Kidney (tissue), 14 donors: ENCODE measurements around the gene TBC1D2. TPM values are rescaled to one million over a fixed set of nuclear protein-coding genes. Genes with fewer than 3 reads are reported as not detected.

Source experiments
- DNase-seq, 5 donors: peaks; one replicate each; pipeline ENCODE4 v3.0.0-alpha.2; 2013 to 2020
- FAIRE-seq: peaks from 2 replicates; lab custom pipeline; 2012; peaks lifted over from hg19 to GRCh38; lab: Jason Lieb, UNC
- H3K27ac ChIP-seq, 2 donors: one replicate each; pipeline ENCODE4 v1.7.0; 2013; ENCODE audit warnings: low read depth in 2 of 2, low read length in 2 of 2, inconsistent platforms in 1 of 2
- H3K27me3 ChIP-seq: one replicate; pipeline ENCODE4 v1.7.1; 2013; ENCODE audit warnings: low read length, inconsistent platforms; ENCODE audit not compliant: control insufficient read depth, insufficient read depth
- H3K36me3 ChIP-seq, 3 donors: one replicate each; pipeline versions ENCODE4 v1.7.0 to v1.7.1; 2013; ENCODE audit warnings: low read length in 3 of 3, control low read depth in 1 of 3, inconsistent platforms in 1 of 3; ENCODE audit not compliant: insufficient read depth in 3 of 3, control insufficient read depth in 2 of 3
- H3K4me1 ChIP-seq, 3 donors: one replicate each; pipeline versions ENCODE4 v1.7.0 to v1.7.1; 2013; ENCODE audit warnings: low read length in 3 of 3, inconsistent platforms in 1 of 3, low read depth in 1 of 3; ENCODE audit not compliant: control insufficient read depth in 2 of 3, insufficient read depth in 2 of 3
- H3K4me3 ChIP-seq, 3 donors: one replicate each; pipeline versions ENCODE4 v1.7.0 to v1.8.1; 2013; ENCODE audit warnings: low read length in 3 of 3, control low read depth in 1 of 3, inconsistent platforms in 1 of 3
- H3K9ac ChIP-seq, 3 donors: one replicate each; pipeline versions ENCODE4 v1.7.0 to v1.7.1; 2013; ENCODE audit warnings: low read length in 3 of 3, control low read depth in 1 of 3, inconsistent platforms in 1 of 3
- H3K9me3 ChIP-seq, 3 donors: one replicate each; pipeline versions ENCODE4 v1.7.0 to v1.7.1; 2013; ENCODE audit warnings: low read length in 3 of 3, control low read depth in 1 of 3, inconsistent platforms in 1 of 3; ENCODE audit not compliant: control insufficient read depth in 2 of 3, insufficient read depth in 1 of 3
- intact Hi-C: fragments of 100-400 bp; cut with DNase I; formaldehyde crosslinking; loops from one replicate; pipeline ENCODE4 v1.11.1; 2022
- polyA plus RNA-seq: library from polyadenylated mRNA; stranded (reverse); fragments of 350-450 nt; fragmentation: Illumina TruSeq; extraction: RNeasy Lipid Tissue Mini Kit (QIAGEN cat#74804); gene quantifications from one replicate; pipeline ENCODE4 v1.2.3, GENCODE V29; 2014; ENCODE audit warnings: low read depth, low replicate concordance; ENCODE audit not compliant: insufficient read depth
- total RNA-seq: library from RNA; stranded (reverse); fragmentation: NEBNext Ultra II Directional; extraction: Animal tissue kit (Norgen Biotek cat#: 25700); gene quantifications from one replicate; pipeline ENCODE4 v1.2.1, GENCODE V29; 2021
- TF ChIP-seq, protein P1 (sequence below): IDR thresholded peaks from 3 replicates; pipeline ENCODE4 v1.5.1; 2012; ENCODE audit warnings: mild to moderate bottlenecking, moderate library complexity, borderline replicate concordance; ENCODE audit not compliant: insufficient read depth; ENCODE audit errors: extremely low read depth
- donor health status: control.
- donor health status: control.
- donor health status: control.
- donor health status: control.
- donor health status: control.
- donor health status: DM: yes; HTN: yes; CAD: no.
- donor health status: Normal renal cell carcinoma (clear cell type).

Gene TBC1D2
- total and polyA plus RNA-seq, 2 donors from 2014 or later: 7.7 to 19.6 TPM

DNA sequence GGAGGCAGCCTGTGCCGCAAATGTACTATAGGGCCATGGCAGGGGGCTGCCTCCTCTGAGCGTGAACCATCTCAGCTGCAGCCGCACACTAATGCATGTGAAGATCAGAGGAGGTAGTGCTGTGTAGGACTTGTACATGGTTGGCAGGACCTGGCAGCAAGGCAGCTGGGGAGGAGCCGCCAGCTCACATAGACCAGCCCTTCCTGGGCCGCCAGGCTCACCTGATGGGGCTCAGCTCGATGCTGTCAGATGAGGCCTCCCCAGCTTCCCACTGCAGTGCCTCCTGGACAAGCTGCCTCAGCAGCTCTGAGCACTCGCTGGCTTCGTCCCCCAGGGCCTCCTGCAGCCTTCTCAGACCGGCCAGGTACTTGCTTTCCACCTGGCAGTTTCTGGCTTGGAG lies 45.0 kb downstream of the TBC1D2 start:
- no peaks in the 10 kb centered on the region for H3K27me3 ChIP-seq
- no peak for FAIRE-seq
- no peaks in the 10 kb centered on the region for H3K9me3 ChIP-seq
- intact Hi-C loops: no loop called here
- peaks cover 0 to 5% (median 0%) of the 10 kb centered on the region in 3 donors for H3K36me3 ChIP-seq
- DNase-seq: no peak
- H3K9ac ChIP-seq: no peak overlapping the region
- TF ChIP-seq, protein P1, sequence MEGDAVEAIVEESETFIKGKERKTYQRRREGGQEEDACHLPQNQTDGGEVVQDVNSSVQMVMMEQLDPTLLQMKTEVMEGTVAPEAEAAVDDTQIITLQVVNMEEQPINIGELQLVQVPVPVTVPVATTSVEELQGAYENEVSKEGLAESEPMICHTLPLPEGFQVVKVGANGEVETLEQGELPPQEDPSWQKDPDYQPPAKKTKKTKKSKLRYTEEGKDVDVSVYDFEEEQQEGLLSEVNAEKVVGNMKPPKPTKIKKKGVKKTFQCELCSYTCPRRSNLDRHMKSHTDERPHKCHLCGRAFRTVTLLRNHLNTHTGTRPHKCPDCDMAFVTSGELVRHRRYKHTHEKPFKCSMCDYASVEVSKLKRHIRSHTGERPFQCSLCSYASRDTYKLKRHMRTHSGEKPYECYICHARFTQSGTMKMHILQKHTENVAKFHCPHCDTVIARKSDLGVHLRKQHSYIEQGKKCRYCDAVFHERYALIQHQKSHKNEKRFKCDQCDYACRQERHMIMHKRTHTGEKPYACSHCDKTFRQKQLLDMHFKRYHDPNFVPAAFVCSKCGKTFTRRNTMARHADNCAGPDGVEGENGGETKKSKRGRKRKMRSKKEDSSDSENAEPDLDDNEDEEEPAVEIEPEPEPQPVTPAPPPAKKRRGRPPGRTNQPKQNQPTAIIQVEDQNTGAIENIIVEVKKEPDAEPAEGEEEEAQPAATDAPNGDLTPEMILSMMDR: no peak
- H3K4me3 ChIP-seq: no peak overlapping the region
- H3K4me1 ChIP-seq: no peaks in the 10 kb centered on the region
- no peak overlapping the region for H3K27ac ChIP-seq

DNA sequence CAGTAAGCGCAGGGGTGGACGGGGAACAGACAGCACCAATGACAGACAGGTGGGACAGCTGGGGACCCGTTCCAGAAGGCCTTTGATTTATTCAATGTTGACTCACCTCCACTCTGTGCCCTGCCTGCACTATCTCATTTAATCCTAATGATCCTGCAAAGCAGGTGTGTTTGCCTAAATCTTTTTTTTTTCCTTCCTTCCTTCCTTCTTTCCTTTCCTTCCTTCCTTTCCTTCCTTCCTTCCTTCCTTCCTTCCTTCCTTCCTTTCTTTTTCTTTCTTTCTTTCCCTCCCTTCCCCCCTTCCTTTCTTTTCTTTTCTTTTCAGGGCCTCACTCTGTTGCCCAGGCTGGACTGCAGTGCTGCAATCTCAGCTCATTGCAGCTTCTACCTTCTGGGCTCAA lies 45.9 kb downstream of the TBC1D2 start:
- Histone ChIP-seq H3K9ac (no peak overlapping the region), H3K27ac (no peak overlapping the region), H3K4me1 (no peaks in the 10 kb centered on the region), H3K27me3 (no peaks in the 10 kb centered on the region), H3K4me3 (no peak overlapping the region), H3K9me3 (no peaks in the 10 kb centered on the region), H3K36me3 (peaks cover 0 to 5% (median 0%) of the 10 kb centered on the region in 3 donors)
- intact Hi-C loops: loop anchor here (5.0 kb wide), 1 partner anchor 53 kb away; no protein-coding TSS in a partner anchor
- FAIRE-seq (no peak), DNase-seq (no peak)
- TF ChIP-seq, protein P1: no peak

DNA sequence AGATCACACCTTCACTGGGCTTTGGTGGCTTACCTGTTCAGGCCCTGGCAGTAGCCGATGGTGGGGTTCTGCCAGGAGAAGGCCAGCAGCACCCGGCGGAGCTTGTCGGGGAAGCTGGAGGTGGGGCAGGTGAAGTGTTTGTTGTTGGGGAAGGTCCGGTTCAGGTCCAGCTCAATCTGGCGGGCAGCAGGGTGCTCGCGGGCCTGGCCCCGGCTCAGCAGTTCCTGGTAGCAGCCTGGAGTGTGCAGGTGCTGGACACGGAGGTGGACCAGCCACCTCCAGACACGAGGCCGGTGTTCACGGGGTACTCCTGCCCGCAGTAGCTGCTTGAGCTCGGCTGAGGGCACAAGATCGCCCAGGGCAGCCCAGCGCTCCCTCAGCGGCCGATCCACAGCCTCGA lies 46.8 kb downstream of the TBC1D2 start:
- H3K27ac ChIP-seq: no peak overlapping the region
- no peak overlapping the region for H3K9ac ChIP-seq
- TF ChIP-seq, protein P1: no peak
- intact Hi-C loops: loop anchor here (5.0 kb wide), 1 partner anchor 54 kb away; no protein-coding TSS in a partner anchor
- no peaks in the 10 kb centered on the region for H3K4me1 ChIP-seq
- peaks cover 0 to 1% (median 0%) of the 10 kb centered on the region in 3 donors for H3K36me3 ChIP-seq
- H3K9me3 ChIP-seq: no peaks in the 10 kb centered on the region
- H3K4me3 ChIP-seq: no peak overlapping the region
- no peak for FAIRE-seq
- DNase-seq: no peak
- no peaks in the 10 kb centered on the region for H3K27me3 ChIP-seq

DNA sequence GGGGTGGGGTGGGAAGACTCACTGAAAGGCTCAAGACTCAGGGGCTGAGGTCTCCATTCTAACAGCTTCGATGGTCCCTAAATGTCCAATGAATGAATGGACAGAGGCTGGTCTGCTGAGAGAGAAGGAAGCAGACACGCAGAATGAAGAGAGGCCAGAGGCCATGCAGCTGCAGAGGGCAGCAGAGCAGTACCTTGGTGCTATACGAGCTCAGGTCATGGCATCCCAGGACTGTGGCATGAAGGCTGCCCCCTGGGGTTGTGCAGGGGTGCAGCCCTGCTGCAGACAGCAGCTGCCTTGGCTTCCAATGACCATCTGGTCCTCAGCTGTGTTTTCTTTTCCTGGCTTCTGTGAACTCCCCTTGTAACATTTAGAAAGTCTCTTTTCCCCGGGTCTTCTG lies 47.8 kb downstream of the TBC1D2 start:
- intact Hi-C loops: loop anchor here (5.0 kb wide), 1 partner anchor 55 kb away; no protein-coding TSS in a partner anchor
- DNase-seq: peak in 1 of 5 donors; percentile 14

More for the DNA sequence above, 47.8 kb downstream of the TBC1D2 start:
- no peak for FAIRE-seq
- Histone ChIP-seq H3K27ac (no peak overlapping the region), H3K9ac (no peak overlapping the region), H3K36me3 (no peaks in the 10 kb centered on the region), H3K4me1 (no peaks in the 10 kb centered on the region), H3K27me3 (no peaks in the 10 kb centered on the region), H3K9me3 (no peaks in the 10 kb centered on the region), H3K4me3 (no peak overlapping the region)
- TF ChIP-seq, protein P1: no peak
